Measurements from ENCODE around the gene TTC9C. TPM values are rescaled to one million over a fixed set of nuclear protein-coding genes. Genes with fewer than 3 reads are reported as not detected.

Gene TTC9C
- total and polyA plus RNA-seq, 2 of the 8 experiments (the other 6 are each of a cell fraction or from before 2014, with no cell fraction given): 25.4 to 34.1 TPM

GRCh38 chr11:62771144-62772021, 43.1 kb downstream of the TTC9C start, which contains the start of gene TAF6L (continued):
- TF ChIP-seq ASH2L (IDR thresholded peaks at IDR 0.05; ENCODE audit: low read length) (peak; percentile 20), TAF1 (IDR thresholded peaks at IDR 0.05; ENCODE audit: low read depth, low read length) (peak; percentile 82), SP4 (IDR thresholded peaks at IDR 0.05; ENCODE audit: low read length) (no peak; the same call in 1 of the 2 replicates), TEAD4 (IDR thresholded peaks at IDR 0.05; ENCODE audit: low read depth, low read length) (no peak), BRCA1 (IDR thresholded peaks at IDR 0.05; ENCODE audit: low read depth, low read length) (no peak), USF2 (IDR thresholded peaks at IDR 0.05; ENCODE audit: low read length) (peak; percentile 93), NRF1 (IDR thresholded peaks at IDR 0.05; ENCODE audit: low read depth, low read length) (no peak)

Data from H1 (cell line).